HPDE6-E6E7 (cell line): ENCODE results near the gene SNX27.
"Not testable (repeated sequence)": the region's sequence is repeated elsewhere in the genome, so short reads cannot be mapped to it uniquely, and the experiment has no call there.

Experiments
- DNase-seq: peaks from one replicate; pipeline ENCODE4 v3.0.0; 2011; ENCODE audit warnings: missing footprints; ENCODE audit errors: extremely low spot score

The SNX27 gene

DNA sequence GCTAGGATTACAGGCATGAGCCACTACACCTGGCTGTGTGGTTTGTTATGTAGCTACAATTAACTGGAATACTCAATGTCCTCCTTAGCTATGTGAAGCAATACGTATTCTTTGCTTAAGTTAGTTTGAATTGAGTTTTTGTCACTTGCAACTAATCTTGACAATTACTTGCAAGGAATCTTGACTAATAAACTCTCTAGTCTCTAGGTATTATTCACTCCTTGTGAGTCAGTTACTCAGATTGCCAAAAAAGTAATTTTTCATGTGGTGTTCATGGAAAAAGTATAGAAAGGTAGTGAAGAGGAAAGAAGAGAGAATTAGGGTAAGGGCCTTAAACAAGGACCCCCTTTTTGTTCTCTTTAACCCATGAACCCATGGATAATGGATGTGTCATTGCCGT is 7.6 kb upstream of the SNX27 start:
- DNase-seq = no peak

DNA sequence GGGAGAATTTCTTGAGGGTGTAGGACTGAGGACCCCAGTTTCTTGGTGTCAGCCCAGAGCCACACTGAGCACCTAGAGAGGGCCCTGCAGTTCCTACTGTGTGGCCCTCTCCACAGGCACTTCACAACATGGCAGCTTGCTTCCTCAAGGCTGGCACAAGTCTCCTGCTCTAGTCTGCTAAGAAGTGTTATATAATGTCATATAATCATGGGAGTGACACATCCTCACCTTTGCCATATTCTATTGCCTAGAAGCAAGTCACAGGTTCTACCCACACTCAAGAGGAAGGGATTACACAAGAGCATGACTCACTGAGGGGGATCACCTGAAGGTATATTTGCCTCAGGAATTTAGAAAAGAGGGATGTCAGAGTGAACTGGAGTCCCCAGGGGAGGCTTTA is 5.5 kb upstream of the SNX27 start:
- DNase-seq = no peak

DNA sequence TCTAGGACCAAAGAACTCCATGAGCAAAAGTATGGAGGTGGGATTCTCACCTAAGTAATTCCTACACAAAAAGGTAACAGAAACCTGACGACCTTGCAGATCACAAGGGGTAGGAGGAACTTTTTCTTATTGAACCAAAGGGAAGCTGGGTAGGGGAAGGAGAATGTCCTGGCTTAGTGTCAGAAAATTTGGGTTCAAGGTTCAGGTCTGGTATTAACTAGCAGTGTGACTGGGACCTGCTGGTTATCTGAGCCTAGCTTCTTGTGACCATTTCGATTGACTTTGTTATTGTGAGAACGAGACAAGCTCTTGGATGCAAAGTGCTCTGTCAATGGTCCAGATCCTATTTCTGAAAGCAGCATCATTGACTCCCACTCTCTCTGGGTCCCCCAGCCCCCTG is 5.0 kb upstream of the SNX27 start:
- no peak for DNase-seq

DNA sequence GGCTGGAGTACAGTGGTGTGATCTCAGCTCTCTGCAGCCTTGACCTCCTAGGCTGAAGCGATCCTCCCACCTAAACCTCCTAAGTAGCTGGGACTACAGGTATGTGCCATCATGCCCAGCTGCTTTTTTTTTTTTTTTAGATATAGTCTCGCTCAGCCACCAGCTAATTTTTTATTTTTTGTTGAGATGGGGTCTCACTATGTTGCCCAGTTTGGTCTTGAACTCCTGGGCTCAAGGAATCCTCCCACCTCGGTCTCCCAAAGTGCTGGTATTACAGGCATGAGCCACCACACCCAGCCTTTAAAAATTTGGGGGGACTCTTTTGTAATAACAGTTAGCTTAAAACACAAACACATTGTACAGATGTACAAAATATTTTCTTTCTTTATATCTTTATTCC is 1.7 kb upstream of the SNX27 start:
- no peak for DNase-seq

DNA sequence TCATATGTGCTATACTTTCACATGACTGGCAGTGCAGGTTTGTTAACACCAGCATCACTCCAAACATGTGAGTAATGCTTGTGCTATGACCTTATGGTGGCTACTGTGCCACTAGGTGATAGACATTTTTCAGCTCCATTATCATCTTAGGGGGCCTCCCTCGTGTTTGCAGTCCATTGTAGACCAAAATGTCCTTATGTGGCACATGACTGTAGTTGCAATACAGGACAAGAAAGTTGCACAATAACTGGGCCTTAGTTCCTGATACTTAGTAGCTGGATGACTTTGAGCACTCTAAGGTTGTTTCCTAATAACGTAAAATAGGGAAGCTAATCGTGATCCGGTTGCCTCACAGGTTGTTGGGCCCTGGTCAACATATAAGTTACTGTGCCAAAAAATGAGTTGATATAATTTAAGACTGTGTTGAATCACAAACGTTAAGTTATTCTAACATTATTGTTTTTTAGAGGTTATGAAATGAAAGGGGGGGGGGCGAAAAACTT is 511 bp upstream of the SNX27 start:
- DNase-seq = no peak

DNA sequence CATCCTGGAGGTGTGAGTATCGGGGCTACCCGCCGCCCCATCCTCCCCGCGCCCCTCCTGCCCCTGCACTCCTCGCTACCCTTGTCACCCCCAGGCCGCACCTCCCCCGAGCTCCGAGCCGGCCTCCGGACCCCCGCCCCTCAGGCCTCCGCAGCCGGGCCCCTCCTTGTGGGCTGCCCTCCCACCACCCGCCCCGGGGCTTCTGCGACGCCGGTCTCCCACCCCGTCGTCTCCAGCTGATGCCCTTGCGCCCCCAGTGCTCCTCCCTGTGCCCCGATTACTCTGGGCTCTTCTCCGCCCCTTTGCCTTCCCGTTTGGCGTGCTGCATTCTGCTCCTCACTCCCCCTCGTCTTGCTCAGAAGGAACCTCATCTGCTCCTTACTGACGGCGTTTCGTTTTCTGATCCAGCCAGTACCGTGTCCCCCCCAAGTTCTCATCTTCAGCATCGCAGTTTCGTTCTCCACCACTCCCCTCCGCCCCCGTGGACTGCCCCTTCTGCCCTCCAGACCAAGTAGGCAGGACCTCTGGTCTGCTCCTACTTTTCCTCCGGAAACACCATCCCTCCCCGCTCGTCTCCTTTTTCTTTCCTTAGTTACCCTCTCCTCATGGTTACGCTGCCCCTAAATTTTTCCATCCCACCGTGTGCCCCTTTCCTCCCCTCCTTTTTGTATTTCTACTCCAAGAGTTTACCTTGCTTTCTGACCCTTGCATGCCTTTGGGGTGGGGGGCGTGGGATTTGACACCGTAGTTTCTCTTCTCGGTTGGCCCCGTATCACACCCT is 841 bp downstream of the SNX27 start:
- DNase-seq = no peak

DNA sequence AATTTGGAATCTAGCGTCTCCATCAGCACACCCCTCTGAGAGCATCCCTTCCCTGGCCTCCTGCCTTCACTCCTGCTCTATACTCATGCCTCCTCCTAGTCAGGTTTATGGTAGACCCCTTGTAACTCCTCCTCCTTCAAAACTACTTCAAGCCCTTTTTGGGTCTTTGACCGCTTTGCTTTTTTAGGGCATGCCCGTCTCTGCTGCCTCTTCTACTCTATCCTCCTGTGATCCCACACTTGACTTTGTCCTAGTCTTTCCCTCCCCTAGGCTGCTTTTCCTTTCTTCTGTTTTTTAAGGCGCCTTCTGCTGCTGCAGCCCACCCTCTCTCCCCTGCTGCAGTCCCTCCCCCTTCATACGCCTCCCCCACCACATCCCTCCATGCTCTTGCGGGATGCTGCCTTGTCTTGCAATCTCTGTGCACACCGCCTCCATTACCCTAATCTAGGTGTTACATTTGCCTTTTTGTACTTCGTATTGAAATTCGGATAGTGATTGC is 1.5 kb downstream of the SNX27 start:
- DNase-seq = no peak

DNA sequence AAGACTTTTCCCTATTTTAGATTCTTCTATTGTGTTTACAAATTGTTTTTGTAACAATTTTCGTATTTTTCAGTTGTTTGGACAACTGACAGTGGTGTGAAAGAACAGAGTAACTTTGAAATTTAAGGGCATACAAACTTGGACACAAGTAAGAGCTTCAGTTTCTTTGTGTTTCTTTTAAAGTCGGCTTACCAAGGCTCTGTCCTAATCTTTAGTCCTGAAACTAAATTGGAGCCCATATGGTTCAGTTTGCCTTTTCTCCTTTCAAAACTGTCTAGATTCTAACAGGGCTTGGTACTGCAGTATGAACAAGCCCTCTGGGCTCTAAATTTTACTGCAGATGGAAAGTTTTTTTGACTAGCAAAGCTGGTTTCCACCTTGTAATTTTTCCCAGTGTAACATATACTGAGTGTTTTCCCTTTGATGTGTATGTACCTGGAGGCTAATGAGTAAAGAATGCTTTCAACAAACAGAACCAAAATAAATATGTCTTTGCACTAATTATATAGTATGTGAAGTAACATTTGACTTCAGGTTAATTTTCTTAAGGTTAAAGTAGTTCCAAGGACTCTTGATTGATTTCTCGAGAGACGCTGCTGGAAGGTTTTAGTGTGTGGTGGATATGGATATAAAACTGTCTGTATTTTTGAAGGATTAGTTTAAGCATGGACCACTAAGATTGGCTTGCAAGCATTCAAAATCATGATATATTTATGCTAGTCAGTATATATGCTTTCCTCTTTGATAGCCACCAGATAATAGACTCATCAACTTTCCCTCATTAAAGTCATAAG is 4.1 kb downstream of the SNX27 start:
- DNase-seq = no peak

DNA sequence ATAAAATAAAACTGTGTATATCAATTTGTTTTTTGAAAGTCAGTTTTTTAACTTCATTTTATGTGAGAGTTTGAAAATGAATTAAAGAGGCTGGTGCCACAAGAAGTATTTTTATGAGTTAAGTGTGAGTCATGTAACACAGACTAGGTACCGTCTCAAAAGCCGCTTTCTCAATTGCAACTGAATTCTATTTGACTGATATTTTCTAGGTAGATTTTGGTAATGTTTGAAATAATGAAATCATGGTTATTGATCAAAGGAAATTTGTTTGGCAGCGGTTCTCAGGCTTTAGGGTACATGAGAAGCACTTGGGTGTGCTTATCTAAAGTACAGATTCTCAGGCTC is 4.6 kb downstream of the SNX27 start:
- no peak for DNase-seq

DNA sequence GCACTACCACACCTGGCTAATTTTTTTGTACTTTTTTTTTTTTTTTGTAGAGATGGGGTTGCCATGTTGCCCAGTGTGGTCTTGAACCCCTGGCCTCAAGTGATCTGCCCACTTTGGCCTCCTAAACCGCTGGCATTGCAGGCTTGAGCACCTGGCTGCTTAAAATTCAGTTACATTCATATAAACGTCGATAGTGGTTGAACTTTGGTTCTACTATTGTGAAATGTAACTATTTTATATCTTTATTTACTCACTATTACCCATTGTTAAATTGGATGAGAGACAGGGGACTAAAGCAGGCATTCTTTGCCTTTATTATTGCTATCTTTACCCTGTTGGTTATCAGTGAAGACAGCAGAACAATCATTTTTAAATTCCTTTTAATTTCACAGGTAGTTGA is 6.2 kb downstream of the SNX27 start:
- no peak for DNase-seq

DNA sequence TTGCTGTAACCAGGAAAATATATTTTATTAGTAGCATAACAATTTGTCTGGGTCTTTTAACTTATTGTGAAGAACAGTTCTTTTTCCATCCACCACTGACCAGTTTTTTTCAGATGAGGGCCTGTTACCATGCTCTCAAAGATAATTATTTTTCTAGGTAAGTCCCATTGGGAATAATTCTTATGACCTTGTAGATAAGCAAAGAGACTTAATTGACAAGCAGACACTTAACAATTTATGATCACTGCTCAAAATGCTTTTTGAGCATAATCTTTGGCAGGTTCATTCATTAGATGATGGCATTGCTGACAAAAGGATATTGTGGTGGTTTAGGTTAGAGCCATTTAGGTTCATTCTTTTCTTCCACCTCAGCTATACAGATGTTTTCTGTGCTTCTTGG is 6.6 kb downstream of the SNX27 start:
- no peak for DNase-seq

DNA sequence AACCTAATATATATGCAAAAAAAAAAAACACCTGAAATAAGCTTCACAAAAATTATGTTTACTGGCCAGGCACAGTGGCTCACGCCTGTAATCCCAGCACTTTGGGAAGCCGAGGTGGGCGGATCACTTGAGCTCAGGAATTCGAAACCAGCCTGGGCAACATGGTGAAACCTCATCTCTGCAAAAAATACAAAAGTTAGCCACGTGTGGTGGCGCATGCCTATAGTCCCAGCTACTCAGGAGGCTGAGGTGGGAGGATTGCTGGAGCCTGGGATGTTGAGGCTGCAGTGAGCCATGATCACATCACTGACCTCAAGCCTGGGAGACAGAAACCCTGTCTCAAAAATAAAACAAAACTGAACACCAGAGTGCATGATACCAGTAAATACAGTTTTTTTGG is 7.1 kb downstream of the SNX27 start:
- not testable (repeated sequence) for DNase-seq

DNA sequence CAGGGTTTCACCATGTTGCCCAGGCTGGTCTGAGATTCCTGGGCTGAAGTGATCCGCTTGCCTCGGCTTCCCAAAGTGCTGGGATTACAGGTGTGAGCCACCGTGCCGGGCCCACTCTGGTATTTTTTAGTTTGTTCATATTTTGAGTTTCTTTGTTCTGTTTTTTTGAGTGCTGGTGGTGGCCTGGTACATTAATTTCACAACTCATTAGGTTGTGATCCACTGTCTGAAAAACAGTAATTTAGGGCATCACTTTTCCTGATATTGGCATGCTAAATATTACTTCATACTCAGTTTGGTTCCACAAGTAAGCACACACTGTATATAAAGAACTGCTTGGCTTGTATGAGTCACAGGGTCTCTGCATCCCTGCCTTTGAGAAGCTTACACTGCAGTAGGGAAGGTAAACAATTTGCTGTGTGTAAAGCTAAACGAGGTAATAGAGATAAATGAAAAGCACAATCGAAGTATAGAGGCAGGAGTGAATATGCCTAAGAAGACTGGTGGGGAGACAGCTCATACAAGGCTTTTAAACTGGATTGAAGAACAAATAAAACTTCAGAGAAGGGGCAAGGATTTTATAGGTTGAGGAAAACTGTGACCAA is 7.7 kb downstream of the SNX27 start:
- DNase-seq = no peak

DNA sequence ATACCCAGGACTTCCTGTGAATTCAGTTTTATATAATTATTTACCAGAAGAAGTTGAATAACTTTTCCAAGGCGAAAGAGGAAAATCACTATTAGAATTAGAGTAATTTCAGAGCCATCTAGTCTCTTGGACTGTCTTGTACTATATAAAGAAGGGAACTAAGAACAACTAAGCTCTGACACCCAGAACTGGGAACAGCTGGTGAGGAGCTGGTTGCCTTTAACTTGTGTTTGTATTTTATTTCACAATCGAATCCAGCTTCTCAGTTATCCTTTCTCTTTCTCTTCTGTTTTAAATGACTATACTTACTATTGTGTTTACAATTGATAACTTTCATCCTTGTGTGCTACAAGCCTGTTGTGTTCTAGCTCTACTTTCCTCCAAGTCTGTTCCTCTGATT is 8.4 kb downstream of the SNX27 start:
- no peak for DNase-seq

DNA sequence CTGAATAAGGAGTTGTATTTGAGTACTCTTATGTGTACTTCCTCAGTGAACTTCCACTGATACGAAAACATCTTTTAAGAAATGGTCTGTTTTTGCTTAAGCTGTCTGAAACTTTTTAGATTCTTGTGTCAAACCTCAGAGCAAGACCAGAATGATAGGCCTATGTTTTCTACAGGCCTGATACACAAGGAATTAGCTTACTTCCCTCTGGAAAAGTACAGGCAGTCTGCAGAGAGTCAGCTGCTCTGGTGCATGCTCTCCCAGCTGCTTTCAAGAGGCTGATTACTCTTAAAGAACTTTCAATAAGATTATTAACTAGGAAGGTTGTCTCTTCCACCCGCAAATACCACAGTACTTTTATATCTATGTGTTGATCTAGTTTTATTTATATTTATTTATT is 9.5 kb downstream of the SNX27 start:
- DNase-seq = no peak

DNA sequence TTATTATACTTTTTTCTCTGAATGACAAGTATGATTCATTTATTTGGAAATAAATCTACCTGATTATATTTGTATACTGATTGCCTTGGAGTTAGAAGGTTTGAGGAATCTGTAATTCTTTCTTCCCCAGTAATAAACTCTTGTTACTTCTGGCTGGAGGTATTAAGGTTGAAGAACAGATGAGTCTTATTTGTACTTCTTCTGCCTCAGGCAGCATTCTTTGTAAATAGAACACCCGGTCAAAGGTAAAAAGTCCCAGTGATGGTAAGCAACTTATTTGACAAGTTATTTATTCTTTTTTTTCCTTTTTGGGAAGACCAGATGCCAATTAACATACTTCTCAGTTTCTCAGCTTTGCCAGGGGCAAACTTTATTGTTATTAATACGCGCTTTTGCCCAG is 12.9 kb downstream of the SNX27 start:
- DNase-seq = no peak

DNA sequence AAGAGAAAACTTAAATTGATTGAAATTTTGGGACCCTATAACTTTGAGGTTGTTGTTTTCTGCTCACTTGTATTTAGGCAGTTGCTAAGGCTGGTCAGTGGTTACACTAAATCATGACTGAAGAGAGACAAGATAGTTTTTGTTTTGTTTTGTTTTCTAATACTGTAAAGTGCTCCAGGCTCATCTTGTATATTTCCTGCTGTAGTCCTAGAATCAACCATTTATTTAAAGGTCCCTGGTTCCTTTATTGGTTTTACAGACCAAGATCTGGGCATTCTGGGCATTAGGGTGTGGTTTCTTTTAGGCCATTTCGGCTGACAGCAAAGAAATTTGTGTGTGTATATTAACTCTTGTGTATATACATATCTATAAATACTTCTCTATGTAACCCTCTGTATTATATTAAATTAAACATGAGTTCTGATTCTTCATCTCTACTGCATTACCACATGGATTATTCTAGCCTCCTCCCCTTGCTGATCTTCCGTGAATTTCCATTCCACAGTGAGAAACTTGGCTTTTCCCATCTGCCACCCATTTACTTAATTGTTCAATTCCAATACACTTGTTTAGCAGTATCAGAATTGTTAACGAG is 15.0 kb downstream of the SNX27 start:
- DNase-seq = no peak

DNA sequence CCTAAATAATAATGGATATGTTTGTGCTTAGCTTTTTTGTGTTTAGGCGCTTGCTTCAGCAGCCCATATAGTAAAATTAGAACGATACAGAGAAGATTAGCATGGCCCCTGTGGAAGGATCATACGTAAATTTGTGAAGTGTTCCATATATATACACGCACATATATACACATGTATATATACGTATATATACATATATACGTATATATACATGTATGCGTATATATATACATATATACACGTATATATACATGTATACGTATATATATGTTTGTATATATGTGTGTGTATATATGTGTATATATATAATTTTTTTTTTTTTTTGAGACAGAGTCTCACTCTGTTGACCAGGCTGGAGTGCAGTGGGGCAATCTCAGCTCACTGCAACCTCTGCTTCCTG is 17.4 kb downstream of the SNX27 start:
- no peak for DNase-seq

DNA sequence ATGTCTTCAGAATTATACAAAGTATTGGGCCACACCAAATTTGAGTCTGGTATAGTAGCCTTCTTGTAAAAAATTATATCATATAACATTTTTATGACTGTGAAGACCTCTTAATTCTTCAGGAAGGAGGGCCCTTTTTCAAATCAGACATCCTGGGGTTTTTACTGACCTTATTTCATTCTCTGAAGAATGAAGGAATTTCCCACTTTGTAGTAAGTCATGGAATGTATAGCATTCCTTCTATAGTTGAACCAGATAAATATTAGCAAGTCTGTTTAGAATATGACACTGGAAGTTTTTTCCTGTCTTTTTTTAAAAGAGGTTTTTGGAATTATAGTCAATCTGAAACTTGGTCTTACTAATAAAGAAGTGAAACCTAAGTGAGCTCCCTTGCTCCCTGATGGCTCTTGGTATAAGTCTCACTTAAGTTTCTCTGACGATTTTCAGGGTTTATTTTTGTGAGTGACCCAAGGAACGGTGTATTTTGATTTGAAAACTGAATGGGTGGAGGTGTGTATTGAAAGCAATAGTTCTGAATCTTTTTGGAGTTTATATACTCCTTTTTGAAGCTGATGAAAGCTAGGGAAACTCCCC is 23.7 kb downstream of the SNX27 start:
- no peak for DNase-seq

DNA sequence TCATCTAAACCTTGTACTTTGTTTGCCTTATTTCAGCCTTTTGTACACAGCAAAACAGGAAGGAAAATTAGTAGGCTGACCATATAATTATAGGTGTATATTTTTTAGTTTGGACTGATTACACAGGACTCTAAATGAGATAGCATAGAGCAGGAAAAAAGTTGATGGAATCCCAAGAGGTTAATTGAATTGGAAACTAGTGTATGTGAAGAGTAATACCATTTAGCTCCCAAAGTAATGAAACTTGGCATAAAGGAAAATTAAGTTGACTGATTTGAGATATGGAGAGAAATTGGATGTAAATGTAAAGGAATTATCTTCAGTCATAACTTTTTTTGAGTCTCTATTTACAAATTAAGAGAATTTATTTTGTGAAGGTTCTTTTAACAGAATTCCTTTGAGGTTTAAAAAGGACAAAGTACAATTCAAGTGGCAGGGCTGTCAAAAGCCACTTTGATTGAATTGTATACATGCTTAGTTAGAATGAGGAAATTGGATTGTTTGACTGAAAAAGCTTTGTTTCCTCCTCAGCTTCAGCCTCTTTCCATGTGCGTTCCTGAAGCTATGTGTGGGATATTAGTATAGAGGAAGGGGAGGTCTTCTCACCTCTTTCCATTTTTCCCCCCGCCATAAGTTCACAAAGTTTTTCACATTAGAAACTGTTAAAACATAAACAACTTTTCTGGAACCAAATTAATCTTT is 26.4 kb downstream of the SNX27 start:
- DNase-seq = no peak

DNA sequence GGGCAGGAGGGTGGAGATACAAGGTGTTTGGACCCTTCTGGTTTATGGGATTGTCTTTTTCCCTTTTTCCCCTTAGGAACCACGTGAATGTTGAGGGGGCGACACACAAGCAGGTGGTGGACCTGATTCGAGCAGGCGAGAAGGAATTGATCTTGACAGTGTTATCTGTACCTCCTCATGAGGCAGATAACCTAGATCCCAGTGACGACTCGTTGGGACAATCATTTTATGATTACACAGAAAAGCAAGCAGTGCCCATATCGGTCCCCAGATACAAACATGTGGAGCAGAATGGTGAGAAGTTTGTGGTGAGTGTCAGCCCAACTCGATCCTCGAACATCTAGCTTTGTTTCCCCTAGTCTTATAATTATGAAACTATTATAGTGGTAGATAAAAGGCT is 27.0 kb downstream of the SNX27 start:
- no peak for DNase-seq
